K562 (cell line): Measurements from ENCODE around the gene GSK3B. TPM values are rescaled to one million over a fixed set of nuclear protein-coding genes. Genes with fewer than 3 reads are reported as not detected.

Experiments used
- ARID2 ChIP-seq: fragments of 450-650 bp; IDR thresholded peaks from 2 replicates; pipeline ENCODE4 v1.6.1; 2017; ENCODE audit warnings: antibody characterized with exemption, mild to moderate bottlenecking
- BRD4 ChIP-seq: fragments of 200-600 bp; sonication (generic); IDR thresholded peaks from 2 replicates; pipeline ENCODE4 v1.6.1; 2017; ENCODE audit warnings: inconsistent platforms
- DPF2 ChIP-seq: fragments of 450-650 bp; IDR thresholded peaks from 2 replicates; pipeline ENCODE4 v1.6.1; 2016
- ETV1 ChIP-seq: fragments of 450-650 bp; conservative IDR thresholded peaks from 2 replicates; pipeline ENCODE4 v1.6.1; 2016; ENCODE audit warnings: missing genetic modification characterization, control low read depth, low read depth, missing compliant biosample characterization
- FOXA1 ChIP-seq: fragments of 450-650 bp; IDR thresholded peaks from 2 replicates; pipeline ENCODE4 v1.6.1; 2016; ENCODE audit warnings: mild to moderate bottlenecking, borderline replicate concordance
- GTF3C2 ChIP-seq: IDR thresholded peaks from 3 replicates; pipeline ENCODE4 v1.6.1; 2011; ENCODE audit warnings: borderline replicate concordance, mild to moderate bottlenecking, moderate library complexity; ENCODE audit not compliant: insufficient read length; ENCODE audit errors: extremely low read depth
- MEF2D ChIP-seq: conservative IDR thresholded peaks from 2 replicates; pipeline ENCODE4 v1.6.1; 2016; ENCODE audit warnings: low read depth, missing genetic modification characterization, missing compliant biosample characterization
- MTF1 ChIP-seq: fragments of 250-450 bp; sonication (Bioruptor Pico); IDR thresholded peaks from 2 replicates; pipeline ENCODE4 v1.9.0; 2021; ENCODE audit warnings: moderate library complexity, mild to moderate bottlenecking, inconsistent platforms, borderline replicate concordance
- NFIC ChIP-seq: fragments of 450-650 bp; IDR thresholded peaks from 2 replicates; pipeline ENCODE4 v1.6.1; 2017; ENCODE audit warnings: mild to moderate bottlenecking, inconsistent platforms
- NUFIP1 ChIP-seq: fragments of 450-650 bp; IDR thresholded peaks from 2 replicates; pipeline ENCODE4 v1.6.1; 2018; ENCODE audit not compliant: partially characterized antibody
- PCBP2 ChIP-seq: fragments of 200-400 bp; formaldehyde crosslinking; IDR thresholded peaks from 2 replicates; pipeline ENCODE4 v1.6.1; 2018; ENCODE audit warnings: low read length, low read depth, mild to moderate bottlenecking, moderate library complexity; ENCODE audit not compliant: poor library complexity, severe bottlenecking
- POLR3A ChIP-seq: IDR thresholded peaks from 2 replicates; pipeline ENCODE4 v1.6.1; 2011; ENCODE audit warnings: borderline replicate concordance, mild to moderate bottlenecking, moderate library complexity; ENCODE audit not compliant: insufficient read length, insufficient read depth; ENCODE audit errors: extremely low read depth
- PTTG1 ChIP-seq: fragments of 450-650 bp; IDR thresholded peaks from 2 replicates; pipeline ENCODE4 v1.6.1; 2016; ENCODE audit warnings: low read depth, mild to moderate bottlenecking, missing genetic modification characterization, missing compliant biosample characterization
- XRCC3 ChIP-seq: fragments of 450-650 bp; IDR thresholded peaks from 2 replicates; pipeline ENCODE4 v1.6.1; 2017; ENCODE audit warnings: mild to moderate bottlenecking, moderate library complexity
- YBX1 ChIP-seq: fragments of 450-650 bp; IDR thresholded peaks from 2 replicates; pipeline ENCODE4 v1.7.1; 2016; ENCODE audit warnings: mild to moderate bottlenecking
- ZNF121 ChIP-seq: sonication (generic); formaldehyde crosslinking; conservative IDR thresholded peaks from 2 replicates; pipeline ENCODE4 v1.8.0; 2022; ENCODE audit warnings: missing genetic modification reagents
- ZNF311 ChIP-seq: fragments of 250-450 bp; sonication (Bioruptor Pico); IDR thresholded peaks from 2 replicates; pipeline ENCODE4 v1.4.0; 2020; ENCODE audit warnings: mild to moderate bottlenecking, moderate library complexity
- ZNF449 ChIP-seq: fragments of 250-450 bp; sonication (Bioruptor Pico); IDR thresholded peaks from 2 replicates; pipeline ENCODE4 v1.8.0; 2022; ENCODE audit warnings: moderate library complexity, mild to moderate bottlenecking, inconsistent platforms
- ZNF589 ChIP-seq: fragments of 200-800 bp; sonication (Bioruptor generic); IDR thresholded peaks from 2 replicates; pipeline ENCODE4 v1.6.1; 2016; ENCODE audit warnings: low read depth, missing genetic modification characterization, missing compliant biosample characterization
- ZNF707 ChIP-seq: fragments of 250-450 bp; sonication (Bioruptor Pico); conservative IDR thresholded peaks from 2 replicates; pipeline ENCODE4 v1.8.0; 2022; ENCODE audit warnings: inconsistent platforms, mild to moderate bottlenecking, moderate library complexity
- ZNF75A ChIP-seq: fragments of 450-650 bp; formaldehyde crosslinking; IDR thresholded peaks from 2 replicates; pipeline ENCODE4 v1.4.0; 2020; ENCODE audit warnings: mild to moderate bottlenecking
- polyA plus RNA-seq, 8 experiments: library from polyadenylated mRNA; depleted of rRNA in 4 of 8; stranded (reverse) in 5 of 8; unstranded in 3 of 8; fragments of >200 nt; fragmentation: Nextera tagmentation in 2 of 8; fragmentation: Illumina TruSeq in 1 of 8; extraction: Ambion mirVana in 2 of 8; extraction: Trizol in 1 of 8; gene quantifications; 2 replicates each; pipeline versions ENCODE4 v1.2.1 to v1.2.3, GENCODE V29; 2011 to 2014; ENCODE audit warnings: inconsistent platforms in 1 of 8, missing spikeins in 1 of 8
- total RNA-seq, 7 experiments: library from RNA; depleted of rRNA in 6 of 7; stranded (reverse); fragments of >200 nt in 6 of 7; fragmentation: Illumina TruSeq in 2 of 7; extraction: Trizol in 2 of 7; gene quantifications; 2 replicates each; pipeline versions ENCODE4 v1.2.1 to v1.2.3, GENCODE V29; 2011 to 2021; ENCODE audit warnings: low replicate concordance in 1 of 7
- TF ChIP-seq, protein P1 (sequence below): sonication (generic); formaldehyde crosslinking; IDR thresholded peaks from 2 replicates; pipeline ENCODE4 v1.4.0; 2020; ENCODE audit warnings: mild to moderate bottlenecking, missing genetic modification reagents

The GSK3B gene
- total and polyA plus RNA-seq, 9 of the 15 experiments (the other 6 are each of a cell fraction or from before 2014, with no cell fraction given) = 4.7 to 25.0 (median 18.7) TPM

DNA sequence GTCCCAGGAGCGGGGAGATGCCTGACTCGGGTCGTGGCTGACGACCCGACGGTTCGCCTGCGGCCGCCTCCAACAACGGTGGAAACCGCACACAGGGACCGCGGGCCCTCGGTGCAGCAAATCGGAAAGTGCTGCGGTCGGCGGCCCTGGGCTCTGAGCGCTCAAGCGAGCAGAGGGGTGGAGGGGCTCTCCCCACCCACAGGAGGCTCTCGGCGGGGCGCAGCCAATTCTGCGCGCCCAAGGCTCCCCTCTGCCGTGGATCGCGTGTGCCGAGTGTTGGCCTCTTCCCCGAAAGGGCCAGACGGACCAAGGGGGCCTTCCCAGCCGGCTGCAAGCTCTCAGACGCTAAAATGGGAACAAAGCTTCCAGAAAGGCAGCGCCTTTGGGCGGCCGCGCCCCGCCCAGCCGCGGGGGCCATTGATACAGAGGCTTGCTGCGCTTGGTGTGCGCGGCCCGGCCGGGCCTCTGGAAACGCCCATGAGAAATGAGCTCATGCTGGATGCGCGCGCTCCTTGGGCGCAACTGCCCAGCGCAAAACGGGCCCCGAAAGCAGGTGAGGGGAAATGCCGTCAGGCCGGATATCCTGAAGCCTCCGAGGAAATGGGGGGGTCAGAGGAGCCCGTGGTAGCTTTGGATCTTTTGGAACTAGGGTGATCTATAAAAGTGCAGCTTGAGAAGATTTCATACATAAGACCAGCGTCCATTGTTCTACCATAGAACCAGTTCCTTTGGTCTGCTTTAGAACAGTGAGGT lies 1.2 kb upstream of the GSK3B start (continued):
- TF ChIP-seq ZNF311 (CRISPR knock-in tag) = no peak
- TF ChIP-seq MEF2D = no peak
- no peak for TF ChIP-seq PTTG1 (tag)
- no peak for TF ChIP-seq ZNF121
- peak; percentile 74; the same call in 1 of the 2 replicates for TF ChIP-seq ZNF589 (CRISPR knock-in tag)
- TF ChIP-seq PCBP2 = no peak
- TF ChIP-seq MTF1 (CRISPR knock-in tag) = no peak
- TF ChIP-seq DPF2 = no peak
- TF ChIP-seq POLR3A = no peak
- TF ChIP-seq NFIC = peak; percentile 65
- TF ChIP-seq, protein P1, sequence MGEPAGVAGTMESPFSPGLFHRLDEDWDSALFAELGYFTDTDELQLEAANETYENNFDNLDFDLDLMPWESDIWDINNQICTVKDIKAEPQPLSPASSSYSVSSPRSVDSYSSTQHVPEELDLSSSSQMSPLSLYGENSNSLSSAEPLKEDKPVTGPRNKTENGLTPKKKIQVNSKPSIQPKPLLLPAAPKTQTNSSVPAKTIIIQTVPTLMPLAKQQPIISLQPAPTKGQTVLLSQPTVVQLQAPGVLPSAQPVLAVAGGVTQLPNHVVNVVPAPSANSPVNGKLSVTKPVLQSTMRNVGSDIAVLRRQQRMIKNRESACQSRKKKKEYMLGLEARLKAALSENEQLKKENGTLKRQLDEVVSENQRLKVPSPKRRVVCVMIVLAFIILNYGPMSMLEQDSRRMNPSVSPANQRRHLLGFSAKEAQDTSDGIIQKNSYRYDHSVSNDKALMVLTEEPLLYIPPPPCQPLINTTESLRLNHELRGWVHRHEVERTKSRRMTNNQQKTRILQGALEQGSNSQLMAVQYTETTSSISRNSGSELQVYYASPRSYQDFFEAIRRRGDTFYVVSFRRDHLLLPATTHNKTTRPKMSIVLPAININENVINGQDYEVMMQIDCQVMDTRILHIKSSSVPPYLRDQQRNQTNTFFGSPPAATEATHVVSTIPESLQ = 0 out of 2 replicates have a peak, but pooled peaks have one; percentile 36
- no peak for TF ChIP-seq NUFIP1
- no peak for TF ChIP-seq GTF3C2
- peak; percentile 66; the same call in 1 of the 2 replicates for TF ChIP-seq BRD4
- TF ChIP-seq ZNF75A = no peak
- no peak for TF ChIP-seq ZNF449 (CRISPR knock-in tag)
- TF ChIP-seq ZNF707 = no peak
- TF ChIP-seq FOXA1 = no peak
- TF ChIP-seq ETV1 (tag) = peak; percentile 69; the same call in 1 of the 2 replicates
- no peak for TF ChIP-seq ARID2
- no peak for TF ChIP-seq YBX1
- TF ChIP-seq XRCC3 = no peak
